GM19043 (cell line): ENCODE results near the gene EPHA6.

Experiments
- ATAC-seq: cut with Tn5 transposase; IDR thresholded peaks from one replicate; pipeline ENCODE4 v1.9.1; 2021; ENCODE audit warnings: low read depth; ENCODE audit not compliant: unreplicated experiment

EPHA6 gene

DNA sequence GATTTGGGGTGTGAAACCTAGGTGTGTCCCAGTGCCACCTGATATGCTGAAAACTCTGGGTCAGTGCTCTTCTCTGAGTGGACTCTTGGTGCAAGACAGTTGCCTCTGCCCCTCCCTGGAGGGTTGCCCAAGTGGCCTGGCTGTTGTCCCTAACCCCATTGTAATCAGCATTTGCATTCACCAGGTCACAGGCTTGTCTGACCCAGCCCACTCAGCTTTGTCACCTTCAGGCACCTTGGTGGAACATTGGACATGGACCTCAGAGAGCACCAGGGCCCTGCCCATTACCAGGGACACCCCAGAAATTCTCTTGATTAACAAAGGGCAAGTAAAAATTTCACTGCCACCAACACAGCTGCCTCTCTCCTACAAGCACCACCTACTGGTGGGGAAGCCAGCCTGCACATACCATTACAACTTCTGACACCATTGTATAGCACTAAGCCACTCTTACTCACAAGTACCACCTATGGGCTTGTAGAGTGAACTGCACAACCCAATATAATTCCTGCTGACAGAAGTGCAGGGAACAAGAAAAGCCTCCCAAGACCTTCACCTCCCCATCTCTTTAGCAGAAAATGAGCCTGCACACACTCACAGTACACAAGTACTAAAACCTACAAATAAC lies 324.6 kb downstream of the EPHA6 start:
- no peak for ATAC-seq

- no peak for ATAC-seq
Observed at GRCh38 chr3:97148931-97149330, 334.5 kb downstream of the EPHA6 start.

GRCh38 chr3:97161169-97161568 lies 346.8 kb downstream of the EPHA6 start:
- ATAC-seq: no peak

DNA sequence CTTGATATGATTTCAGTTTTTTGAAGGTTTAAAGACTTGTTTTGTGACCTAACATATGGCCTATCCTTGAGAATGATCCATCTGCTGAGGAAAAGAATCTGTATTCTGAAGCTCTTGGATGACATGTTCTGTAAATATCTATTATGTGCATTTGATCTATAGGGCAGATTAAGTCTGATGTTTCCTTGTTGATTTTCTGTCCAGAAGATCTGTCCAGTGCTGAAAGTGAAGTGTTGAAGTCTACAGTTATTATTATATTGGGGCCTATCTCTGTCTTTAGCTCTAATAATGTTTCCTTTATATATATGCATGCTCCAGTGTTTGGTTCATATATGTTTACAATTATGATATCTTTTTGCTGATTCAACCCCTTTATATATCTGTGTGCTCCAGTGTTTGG lies 362.8 kb downstream of the EPHA6 start:
- no peak for ATAC-seq

- no peak for ATAC-seq
Observed at GRCh38 chr3:97181704-97182103, 367.3 kb downstream of the EPHA6 start.

DNA sequence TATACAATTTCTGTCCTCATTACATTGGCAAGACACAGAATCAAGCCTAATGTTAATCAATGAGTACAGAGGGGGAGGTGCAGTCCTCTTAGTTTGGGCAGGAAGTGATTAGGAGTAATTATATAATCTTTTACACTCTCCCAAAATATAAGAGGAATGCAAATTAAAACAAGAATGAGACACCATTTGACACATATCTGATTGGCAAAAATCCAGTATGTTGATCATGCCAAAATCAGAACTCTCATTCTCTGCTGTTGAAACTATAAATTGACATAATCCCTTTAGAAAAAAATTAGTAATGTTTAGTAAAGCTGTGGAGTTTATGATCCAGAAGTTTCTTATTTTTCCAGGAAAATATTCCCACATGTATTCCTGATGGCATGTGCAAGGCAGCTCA lies 373.4 kb downstream of the EPHA6 start:
- ATAC-seq: no peak

DNA sequence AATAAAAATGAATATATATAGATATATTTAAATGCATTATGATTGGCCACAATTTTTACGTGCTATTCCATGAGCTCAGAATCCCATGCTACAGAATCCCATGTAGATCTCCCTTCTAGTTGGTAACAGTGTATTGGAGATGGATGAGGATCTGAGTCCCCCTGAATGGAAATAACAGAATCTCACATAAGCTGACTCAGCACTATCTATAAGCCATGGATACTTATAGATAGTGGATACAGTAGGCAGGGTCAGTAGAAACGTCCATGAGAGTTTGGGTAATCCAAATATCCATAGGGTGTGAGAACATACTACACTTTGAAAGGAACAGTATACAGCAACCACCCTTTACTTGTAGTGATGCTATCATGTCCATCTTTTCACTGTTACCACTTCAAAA lies 375.4 kb downstream of the EPHA6 start:
- no peak for ATAC-seq

- ATAC-seq: no peak
Observed at GRCh38 chr3:97197083-97197482, 382.7 kb downstream of the EPHA6 start.

GRCh38 chr3:97197830-97198229 lies 383.4 kb downstream of the EPHA6 start:
- no peak for ATAC-seq

- no peak for ATAC-seq
Observed at GRCh38 chr3:97200387-97200786, 386.0 kb downstream of the EPHA6 start.

- ATAC-seq: no peak
Observed at GRCh38 chr3:97201814-97202213, 387.4 kb downstream of the EPHA6 start.

DNA sequence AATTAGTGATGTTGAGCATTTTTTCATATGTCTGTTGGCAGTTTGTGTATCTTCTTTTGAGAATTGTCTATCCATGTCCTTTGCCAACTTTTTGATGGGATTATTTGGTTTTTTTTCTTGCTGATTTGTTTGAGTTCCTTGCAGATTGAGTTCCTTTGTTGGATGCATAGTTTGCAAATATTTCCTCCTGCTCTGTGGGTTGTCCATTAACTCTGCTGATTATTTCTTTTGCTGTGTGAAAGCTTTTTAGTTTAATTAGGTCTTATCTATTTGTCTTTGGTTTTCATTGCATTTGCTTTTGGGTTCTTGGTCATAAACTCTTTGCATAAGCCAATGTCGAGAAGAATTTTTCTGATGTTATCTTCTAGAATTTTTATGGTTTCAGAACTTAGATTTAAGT lies 414.6 kb downstream of the EPHA6 start:
- ATAC-seq: no peak

GRCh38 chr3:97230486-97230885 lies 416.1 kb downstream of the EPHA6 start:
- no peak for ATAC-seq

GRCh38 chr3:97232393-97233034 lies 418.1 kb downstream of the EPHA6 start:
- no peak for ATAC-seq

GRCh38 chr3:97235179-97235578 lies 420.8 kb downstream of the EPHA6 start:
- no peak for ATAC-seq

DNA sequence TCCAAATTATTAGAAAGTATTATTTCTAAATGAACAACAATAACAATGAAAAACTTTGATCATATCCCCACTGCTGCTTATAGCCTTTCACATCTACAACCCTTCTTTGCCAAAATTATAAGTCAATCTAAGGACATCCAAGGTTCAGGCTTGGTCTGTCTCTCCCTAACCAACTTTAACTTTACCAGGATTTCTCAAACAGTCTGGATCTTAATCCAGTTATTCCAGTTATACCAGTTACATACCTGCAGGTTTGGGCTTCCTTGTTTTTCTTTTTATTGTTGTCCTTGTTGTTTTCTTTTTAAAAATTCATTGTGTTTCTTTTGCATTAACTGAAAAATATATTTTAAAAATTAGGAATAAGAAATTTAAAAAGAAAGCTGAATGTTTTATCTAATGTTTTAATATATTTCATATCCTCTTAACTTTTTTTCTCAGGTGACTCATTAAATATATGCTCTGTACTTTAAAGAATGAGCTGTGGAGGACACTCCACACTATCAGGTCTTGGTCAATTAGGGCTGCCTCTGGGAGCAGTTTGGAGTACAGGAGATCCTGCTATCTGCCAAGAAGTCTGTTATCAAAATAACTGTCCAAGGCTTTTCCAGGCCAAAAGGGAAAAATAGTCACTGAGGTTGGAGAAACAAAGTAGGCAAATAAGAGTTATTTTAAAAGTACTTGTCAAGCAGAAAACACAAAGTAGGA lies 421.4 kb downstream of the EPHA6 start:
- no peak for ATAC-seq

DNA sequence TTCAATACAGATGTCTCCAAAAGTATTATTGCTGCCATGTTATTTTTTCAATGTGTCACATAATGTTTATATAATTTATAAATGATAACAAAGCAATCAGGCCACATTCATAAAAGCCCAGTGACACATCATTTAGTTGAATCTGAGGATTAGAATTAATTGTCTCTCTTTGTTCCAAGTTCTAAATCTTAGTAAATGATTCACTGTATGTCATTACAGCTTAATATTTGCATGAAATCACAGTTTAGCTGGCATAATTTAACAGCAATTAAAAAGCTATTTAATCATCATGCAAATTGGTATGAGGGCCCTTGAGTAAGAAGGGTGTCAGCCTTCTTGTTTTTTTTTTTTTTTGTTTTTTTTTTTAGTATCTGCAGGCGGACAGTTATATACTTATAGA lies 427.0 kb downstream of the EPHA6 start:
- ATAC-seq: no peak

- no peak for ATAC-seq
Observed at GRCh38 chr3:97245201-97245910, 431.0 kb downstream of the EPHA6 start.

GRCh38 chr3:97256060-97256459 lies 441.7 kb downstream of the EPHA6 start:
- no peak for ATAC-seq

DNA sequence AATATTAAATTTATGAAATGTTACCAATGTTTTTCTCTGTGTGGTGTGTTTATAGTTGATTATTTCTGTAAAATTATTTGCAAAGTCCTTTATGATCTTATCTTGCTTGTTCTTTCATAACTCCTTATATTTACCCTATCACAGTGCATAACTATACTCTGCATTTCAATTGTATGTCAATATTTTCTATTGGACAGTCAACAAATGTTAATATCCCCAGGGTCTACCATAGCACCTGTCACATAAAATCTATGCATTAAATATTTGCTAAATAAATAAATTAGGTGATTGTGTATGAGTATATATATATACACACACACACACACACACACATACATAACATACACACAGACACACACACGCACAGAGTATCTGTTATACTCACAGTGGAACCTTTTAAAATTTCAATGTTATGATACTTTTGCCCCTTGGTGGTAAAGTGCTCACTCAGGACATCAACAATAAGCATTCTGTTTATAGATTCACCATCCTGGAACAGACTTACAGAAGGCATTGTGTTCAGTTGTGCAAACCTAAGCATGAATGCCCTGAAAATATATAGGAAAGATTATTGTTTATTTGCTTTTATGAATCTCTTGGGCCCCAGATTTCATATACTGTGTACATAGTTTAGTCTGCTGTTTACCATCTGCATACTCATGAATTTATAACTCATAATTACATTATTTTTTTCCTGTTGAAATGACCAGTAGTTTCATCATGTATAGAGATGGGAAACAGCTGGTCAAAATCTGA lies 443.7 kb downstream of the EPHA6 start:
- ATAC-seq: no peak

GRCh38 chr3:97259263-97259662 lies 444.9 kb downstream of the EPHA6 start:
- ATAC-seq: no peak
